ENCODE measurements around the gene PABPN1. TPM values are rescaled to one million over a fixed set of nuclear protein-coding genes. Genes with fewer than 3 reads are reported as not detected.

Gene PABPN1
- total and polyA plus RNA-seq, 2 of the 13 experiments (the other 11 are each of a cell fraction or from before 2014, with no cell fraction given) = 233 to 524 TPM

DNA sequence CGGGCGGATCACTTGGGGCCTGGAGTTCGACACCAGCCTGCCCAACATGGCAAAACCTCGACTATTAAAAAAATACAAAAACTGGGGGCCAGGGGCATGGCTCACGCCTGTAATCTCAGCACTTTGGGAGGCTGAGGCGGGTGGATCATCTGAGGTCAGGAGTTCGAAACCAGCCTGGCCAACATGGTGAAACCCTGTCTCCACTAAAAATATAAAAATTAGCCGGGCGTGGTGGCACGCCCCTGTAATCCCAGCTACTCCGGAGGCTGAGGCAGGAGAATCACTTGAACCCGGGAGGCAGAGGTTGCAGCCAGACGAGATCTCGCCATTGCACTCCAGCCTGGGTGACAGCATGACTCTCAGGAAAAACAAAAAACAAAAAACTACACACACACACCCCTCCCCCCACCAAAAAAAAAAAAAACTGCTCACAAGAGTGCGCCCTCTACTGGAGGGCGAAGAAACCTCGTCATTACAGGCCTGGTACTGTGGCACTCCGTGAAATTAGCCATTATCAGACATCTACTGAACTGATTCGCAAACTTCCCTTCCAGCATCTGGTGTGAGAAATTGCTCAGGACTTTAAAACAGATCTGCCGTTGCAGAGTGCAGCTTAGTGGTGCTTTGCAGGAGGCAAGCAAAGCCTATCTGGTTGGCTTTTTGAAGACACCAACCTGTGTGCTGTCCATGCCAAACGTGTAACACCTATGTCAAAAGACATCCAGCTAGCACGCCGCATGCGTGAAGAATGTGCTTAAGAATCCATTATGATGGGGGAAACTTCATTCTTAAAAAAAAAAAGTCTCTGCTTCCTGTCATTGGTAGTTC is 26.3 kb upstream of the PABPN1 start (continued):
- TF ChIP-seq, protein P1, sequence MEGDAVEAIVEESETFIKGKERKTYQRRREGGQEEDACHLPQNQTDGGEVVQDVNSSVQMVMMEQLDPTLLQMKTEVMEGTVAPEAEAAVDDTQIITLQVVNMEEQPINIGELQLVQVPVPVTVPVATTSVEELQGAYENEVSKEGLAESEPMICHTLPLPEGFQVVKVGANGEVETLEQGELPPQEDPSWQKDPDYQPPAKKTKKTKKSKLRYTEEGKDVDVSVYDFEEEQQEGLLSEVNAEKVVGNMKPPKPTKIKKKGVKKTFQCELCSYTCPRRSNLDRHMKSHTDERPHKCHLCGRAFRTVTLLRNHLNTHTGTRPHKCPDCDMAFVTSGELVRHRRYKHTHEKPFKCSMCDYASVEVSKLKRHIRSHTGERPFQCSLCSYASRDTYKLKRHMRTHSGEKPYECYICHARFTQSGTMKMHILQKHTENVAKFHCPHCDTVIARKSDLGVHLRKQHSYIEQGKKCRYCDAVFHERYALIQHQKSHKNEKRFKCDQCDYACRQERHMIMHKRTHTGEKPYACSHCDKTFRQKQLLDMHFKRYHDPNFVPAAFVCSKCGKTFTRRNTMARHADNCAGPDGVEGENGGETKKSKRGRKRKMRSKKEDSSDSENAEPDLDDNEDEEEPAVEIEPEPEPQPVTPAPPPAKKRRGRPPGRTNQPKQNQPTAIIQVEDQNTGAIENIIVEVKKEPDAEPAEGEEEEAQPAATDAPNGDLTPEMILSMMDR (CRISPR knock-in tag; IDR thresholded peaks at IDR 0.05) = peak; percentile 94
- no peak for TF ChIP-seq GATA4 (IDR thresholded peaks at IDR 0.05; ENCODE audit: borderline replicate concordance, low read depth)
- peak; percentile 62; the same call in 1 of the 2 replicates for TF ChIP-seq MYC (CRISPR knock-in tag; IDR thresholded peaks at IDR 0.05; ENCODE audit: borderline replicate concordance)
- TF ChIP-seq, protein P2, sequence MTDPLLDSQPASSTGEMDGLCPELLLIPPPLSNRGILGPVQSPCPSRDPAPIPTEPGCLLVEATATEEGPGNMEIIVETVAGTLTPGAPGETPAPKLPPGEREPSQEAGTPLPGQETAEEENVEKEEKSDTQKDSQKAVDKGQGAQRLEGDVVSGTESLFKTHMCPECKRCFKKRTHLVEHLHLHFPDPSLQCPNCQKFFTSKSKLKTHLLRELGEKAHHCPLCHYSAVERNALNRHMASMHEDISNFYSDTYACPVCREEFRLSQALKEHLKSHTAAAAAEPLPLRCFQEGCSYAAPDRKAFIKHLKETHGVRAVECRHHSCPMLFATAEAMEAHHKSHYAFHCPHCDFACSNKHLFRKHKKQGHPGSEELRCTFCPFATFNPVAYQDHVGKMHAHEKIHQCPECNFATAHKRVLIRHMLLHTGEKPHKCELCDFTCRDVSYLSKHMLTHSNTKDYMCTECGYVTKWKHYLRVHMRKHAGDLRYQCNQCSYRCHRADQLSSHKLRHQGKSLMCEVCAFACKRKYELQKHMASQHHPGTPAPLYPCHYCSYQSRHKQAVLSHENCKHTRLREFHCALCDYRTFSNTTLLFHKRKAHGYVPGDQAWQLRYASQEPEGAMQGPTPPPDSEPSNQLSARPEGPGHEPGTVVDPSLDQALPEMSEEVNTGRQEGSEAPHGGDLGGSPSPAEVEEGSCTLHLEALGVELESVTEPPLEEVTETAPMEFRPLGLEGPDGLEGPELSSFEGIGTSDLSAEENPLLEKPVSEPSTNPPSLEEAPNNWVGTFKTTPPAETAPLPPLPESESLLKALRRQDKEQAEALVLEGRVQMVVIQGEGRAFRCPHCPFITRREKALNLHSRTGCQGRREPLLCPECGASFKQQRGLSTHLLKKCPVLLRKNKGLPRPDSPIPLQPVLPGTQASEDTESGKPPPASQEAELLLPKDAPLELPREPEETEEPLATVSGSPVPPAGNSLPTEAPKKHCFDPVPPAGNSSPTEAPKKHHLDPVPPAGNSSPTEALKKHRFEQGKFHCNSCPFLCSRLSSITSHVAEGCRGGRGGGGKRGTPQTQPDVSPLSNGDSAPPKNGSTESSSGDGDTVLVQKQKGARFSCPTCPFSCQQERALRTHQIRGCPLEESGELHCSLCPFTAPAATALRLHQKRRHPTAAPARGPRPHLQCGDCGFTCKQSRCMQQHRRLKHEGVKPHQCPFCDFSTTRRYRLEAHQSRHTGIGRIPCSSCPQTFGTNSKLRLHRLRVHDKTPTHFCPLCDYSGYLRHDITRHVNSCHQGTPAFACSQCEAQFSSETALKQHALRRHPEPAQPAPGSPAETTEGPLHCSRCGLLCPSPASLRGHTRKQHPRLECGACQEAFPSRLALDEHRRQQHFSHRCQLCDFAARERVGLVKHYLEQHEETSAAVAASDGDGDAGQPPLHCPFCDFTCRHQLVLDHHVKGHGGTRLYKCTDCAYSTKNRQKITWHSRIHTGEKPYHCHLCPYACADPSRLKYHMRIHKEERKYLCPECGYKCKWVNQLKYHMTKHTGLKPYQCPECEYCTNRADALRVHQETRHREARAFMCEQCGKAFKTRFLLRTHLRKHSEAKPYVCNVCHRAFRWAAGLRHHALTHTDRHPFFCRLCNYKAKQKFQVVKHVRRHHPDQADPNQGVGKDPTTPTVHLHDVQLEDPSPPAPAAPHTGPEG (CRISPR knock-in tag; IDR thresholded peaks at IDR 0.05) = peak; percentile 70; the same call in 1 of the 2 replicates
- peak; percentile 57; the same call in 1 of the 2 replicates for TF ChIP-seq KDM5B (CRISPR knock-in tag; IDR thresholded peaks at IDR 0.05; ENCODE audit: borderline replicate concordance)
- TF ChIP-seq MED1 (CRISPR knock-in tag; IDR thresholded peaks at IDR 0.05) = peak; percentile 32
- peak; percentile 61 for TF ChIP-seq ISL2 (CRISPR knock-in tag; IDR thresholded peaks at IDR 0.05)
- TF ChIP-seq PTBP1 (IDR thresholded peaks at IDR 0.05; ENCODE audit: low read depth, low read length, poor library complexity, severe bottlenecking) = no peak
- no peak; the same call in 1 of the 2 replicates for TF ChIP-seq TOPORS (CRISPR knock-in tag; IDR thresholded peaks at IDR 0.05)
- TF ChIP-seq NAIF1 (CRISPR knock-in tag; IDR thresholded peaks at IDR 0.05; ENCODE audit: borderline replicate concordance) = no peak
- TF ChIP-seq REXO4 (CRISPR knock-in tag; IDR thresholded peaks at IDR 0.05; ENCODE audit: borderline replicate concordance) = no peak
- TF ChIP-seq, protein P3, sequence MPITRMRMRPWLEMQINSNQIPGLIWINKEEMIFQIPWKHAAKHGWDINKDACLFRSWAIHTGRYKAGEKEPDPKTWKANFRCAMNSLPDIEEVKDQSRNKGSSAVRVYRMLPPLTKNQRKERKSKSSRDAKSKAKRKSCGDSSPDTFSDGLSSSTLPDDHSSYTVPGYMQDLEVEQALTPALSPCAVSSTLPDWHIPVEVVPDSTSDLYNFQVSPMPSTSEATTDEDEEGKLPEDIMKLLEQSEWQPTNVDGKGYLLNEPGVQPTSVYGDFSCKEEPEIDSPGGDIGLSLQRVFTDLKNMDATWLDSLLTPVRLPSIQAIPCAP (CRISPR knock-in tag; IDR thresholded peaks at IDR 0.05; ENCODE audit: low read depth) = no peak
- no peak for TF ChIP-seq TCF12 (IDR thresholded peaks at IDR 0.05)
- TF ChIP-seq TCF12 (CRISPR knock-in tag; IDR thresholded peaks at IDR 0.05) = peak; percentile 81; the same call in 1 of the 2 replicates
- no peak for TF ChIP-seq AGO2 (optimal IDR thresholded peaks at IDR 0.05; ENCODE audit: low read depth, low read length)
- no peak for TF ChIP-seq ZNF274 (CRISPR knock-in tag; IDR thresholded peaks at IDR 0.05)
- TF ChIP-seq, protein P4, sequence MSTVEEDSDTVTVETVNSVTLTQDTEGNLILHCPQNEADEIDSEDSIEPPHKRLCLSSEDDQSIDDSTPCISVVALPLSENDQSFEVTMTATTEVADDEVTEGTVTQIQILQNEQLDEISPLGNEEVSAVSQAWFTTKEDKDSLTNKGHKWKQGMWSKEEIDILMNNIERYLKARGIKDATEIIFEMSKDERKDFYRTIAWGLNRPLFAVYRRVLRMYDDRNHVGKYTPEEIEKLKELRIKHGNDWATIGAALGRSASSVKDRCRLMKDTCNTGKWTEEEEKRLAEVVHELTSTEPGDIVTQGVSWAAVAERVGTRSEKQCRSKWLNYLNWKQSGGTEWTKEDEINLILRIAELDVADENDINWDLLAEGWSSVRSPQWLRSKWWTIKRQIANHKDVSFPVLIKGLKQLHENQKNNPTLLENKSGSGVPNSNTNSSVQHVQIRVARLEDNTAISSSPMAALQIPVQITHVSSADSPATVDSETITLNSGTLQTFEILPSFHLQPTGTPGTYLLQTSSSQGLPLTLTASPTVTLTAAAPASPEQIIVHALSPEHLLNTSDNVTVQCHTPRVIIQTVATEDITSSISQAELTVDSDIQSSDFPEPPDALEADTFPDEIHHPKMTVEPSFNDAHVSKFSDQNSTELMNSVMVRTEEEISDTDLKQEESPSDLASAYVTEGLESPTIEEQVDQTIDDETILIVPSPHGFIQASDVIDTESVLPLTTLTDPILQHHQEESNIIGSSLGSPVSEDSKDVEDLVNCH (CRISPR knock-in tag; IDR thresholded peaks at IDR 0.05) = no peak
- 0 out of 2 replicates have a peak, but pooled peaks have one; percentile 17 for TF ChIP-seq ZNF629 (CRISPR knock-in tag; conservative IDR thresholded peaks at IDR 0.05)
- TF ChIP-seq NBN (conservative IDR thresholded peaks at IDR 0.05) = no peak
